PC-9 (cell line): Measurements from ENCODE around the gene TAS2R30.

Experiments
- CTCF ChIP-seq: fragments of 200-600 bp; sonication (generic); conservative IDR thresholded peaks from 2 replicates; pipeline ENCODE4 v1.6.1; 2017; ENCODE audit warnings: mixed run types, antibody characterized with exemption, mild to moderate bottlenecking, moderate library complexity
- EZH2 ChIP-seq: fragments of 200-600 bp; sonication (generic); IDR thresholded peaks from 2 replicates; pipeline ENCODE4 v1.8.0; 2017; ENCODE audit warnings: antibody characterized with exemption, low read depth

DNA sequence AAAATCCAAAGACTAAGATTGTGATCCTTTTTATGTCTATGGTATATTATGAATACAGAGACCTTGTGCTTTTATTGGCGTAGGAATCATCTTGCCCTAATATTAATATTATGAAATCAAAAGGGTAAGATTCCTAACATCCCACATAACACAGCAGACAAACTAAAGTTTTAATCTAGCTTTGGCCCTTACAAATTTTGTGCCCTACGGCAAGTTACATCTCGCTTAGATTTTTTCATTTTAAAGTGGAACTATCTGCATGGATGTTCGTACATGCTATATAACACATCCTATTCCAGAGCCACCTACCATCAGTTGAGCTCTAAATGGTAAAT lies 36.3 kb upstream of the TAS2R30 start:
- no peak for TF ChIP-seq CTCF
- TF ChIP-seq EZH2: no peak
